ENCODE results near the gene STK32B.

GRCh38 chr4:5340991-5341451 is 289.7 kb downstream of the STK32B start:
- no peak for TF ChIP-seq CTCF (IDR thresholded peaks at IDR 0.05)
- TF ChIP-seq POLR2A (IDR thresholded peaks at IDR 0.05): no peak
